GM21576 (cell line): Measurements from ENCODE around the gene NUDT10.
"Not testable (repeated sequence)": the region's sequence is repeated elsewhere in the genome, so short reads cannot be mapped to it uniquely, and the experiment has no call there.

ENCODE experiments used
- ATAC-seq: cut with Tn5 transposase; IDR thresholded peaks from one replicate; pipeline ENCODE4 v1.9.1; 2021; ENCODE audit warnings: mild to moderate bottlenecking, moderate library complexity; ENCODE audit not compliant: unreplicated experiment

The NUDT10 gene

GRCh38 chrX:51332188-51332942, at the start of gene NUDT10:
NUDT10 (plus strand) TSS chrX:51332822; CDS start chrX:51332966, 144 bp downstream.
- no peak for ATAC-seq

- ATAC-seq: no peak
These were observed 40.2 kb upstream of the NUDT10 start for GRCh38 chrX:51292421-51292820.

GRCh38 chrX:51296138-51296537, 36.5 kb upstream of the NUDT10 start:
- no peak for ATAC-seq

GRCh38 chrX:51316271-51316670, 16.4 kb upstream of the NUDT10 start:
- no peak for ATAC-seq

- ATAC-seq: not testable (repeated sequence)
These were observed 542 bp downstream of the NUDT10 start for GRCh38 chrX:51332943-51333785.

GRCh38 chrX:51334276-51334675, 1.7 kb downstream of the NUDT10 start:
- no peak for ATAC-seq

- peak; percentile 62 for ATAC-seq
These were observed 4.0 kb downstream of the NUDT10 start for GRCh38 chrX:51336584-51336983.

- no peak for ATAC-seq
These were observed 28.6 kb downstream of the NUDT10 start for GRCh38 chrX:51361251-51361650.

- no peak for ATAC-seq
These were observed 44.0 kb downstream of the NUDT10 start for GRCh38 chrX:51376672-51377071.
